Astrocyte of the cerebellum (primary cell): ENCODE measurements around the gene ARGLU1.

Experiments
- DNase-seq: peaks from one replicate; pipeline ENCODE4 v3.0.0-alpha.2; 2011; ENCODE audit warnings: low read depth
- H3K4me3 ChIP-seq: 2 replicates; pipeline ENCODE4 v1.5.1; 2011; ENCODE audit warnings: mild to moderate bottlenecking, low read depth, low read length, moderate library complexity
- in situ Hi-C: cut with HindIII; loops from 2 replicates; pipeline ENCODE4 v1.10.0; 2017; ENCODE audit warnings: low sequenced_read_pairs
- TF ChIP-seq, protein P1 (sequence below): IDR thresholded peaks from 2 replicates; pipeline ENCODE4 v1.5.1; 2012; ENCODE audit warnings: low read length, low read depth, moderate library complexity, mild to moderate bottlenecking; ENCODE audit errors: missing control alignments

Gene ARGLU1

DNA sequence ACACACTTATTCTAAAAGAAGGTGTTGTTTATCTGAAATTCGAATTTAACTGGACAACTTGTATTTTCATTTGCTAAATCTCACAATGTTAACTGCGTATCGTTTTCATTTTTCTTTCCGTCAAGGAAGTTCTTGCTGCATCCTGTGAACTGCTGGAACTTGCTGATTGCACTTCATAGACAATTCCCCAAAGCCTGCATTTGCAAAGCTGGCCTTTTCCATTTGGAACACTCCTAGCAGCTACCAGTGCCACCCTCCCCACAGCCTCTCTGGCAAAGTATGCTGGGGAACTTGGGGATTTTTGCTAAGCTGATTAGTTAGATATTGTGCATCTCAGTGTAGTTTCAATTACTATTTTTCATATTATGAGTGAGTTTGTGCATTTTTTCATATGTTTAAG, 20.4 kb upstream of the ARGLU1 start:
- DNase-seq, result no peak
- TF ChIP-seq, protein P1, sequence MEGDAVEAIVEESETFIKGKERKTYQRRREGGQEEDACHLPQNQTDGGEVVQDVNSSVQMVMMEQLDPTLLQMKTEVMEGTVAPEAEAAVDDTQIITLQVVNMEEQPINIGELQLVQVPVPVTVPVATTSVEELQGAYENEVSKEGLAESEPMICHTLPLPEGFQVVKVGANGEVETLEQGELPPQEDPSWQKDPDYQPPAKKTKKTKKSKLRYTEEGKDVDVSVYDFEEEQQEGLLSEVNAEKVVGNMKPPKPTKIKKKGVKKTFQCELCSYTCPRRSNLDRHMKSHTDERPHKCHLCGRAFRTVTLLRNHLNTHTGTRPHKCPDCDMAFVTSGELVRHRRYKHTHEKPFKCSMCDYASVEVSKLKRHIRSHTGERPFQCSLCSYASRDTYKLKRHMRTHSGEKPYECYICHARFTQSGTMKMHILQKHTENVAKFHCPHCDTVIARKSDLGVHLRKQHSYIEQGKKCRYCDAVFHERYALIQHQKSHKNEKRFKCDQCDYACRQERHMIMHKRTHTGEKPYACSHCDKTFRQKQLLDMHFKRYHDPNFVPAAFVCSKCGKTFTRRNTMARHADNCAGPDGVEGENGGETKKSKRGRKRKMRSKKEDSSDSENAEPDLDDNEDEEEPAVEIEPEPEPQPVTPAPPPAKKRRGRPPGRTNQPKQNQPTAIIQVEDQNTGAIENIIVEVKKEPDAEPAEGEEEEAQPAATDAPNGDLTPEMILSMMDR, result no peak
- in situ Hi-C loops, result no loop called here

DNA sequence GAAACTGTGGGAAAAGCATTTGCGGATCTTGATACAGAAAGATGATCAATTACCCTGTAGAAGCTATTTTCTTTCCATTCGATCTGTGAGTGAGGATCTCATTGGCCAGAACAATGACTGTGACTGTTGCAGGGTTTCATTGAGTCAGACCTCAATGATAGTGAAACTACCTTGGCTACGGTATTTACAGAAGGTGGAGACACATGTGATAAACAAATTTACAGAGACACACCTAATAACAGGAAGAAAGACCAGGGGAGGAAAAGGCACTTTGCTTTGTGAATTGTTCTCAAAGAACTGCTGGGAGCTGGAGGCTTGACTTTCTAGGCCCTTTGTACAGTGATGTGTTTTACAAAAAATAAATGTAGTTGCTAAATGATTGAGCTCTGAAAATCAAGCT, 19.9 kb upstream of the ARGLU1 start:
- no peak for DNase-seq
- TF ChIP-seq, protein P1, result no peak
- in situ Hi-C loops, result no loop called here
- H3K4me3 ChIP-seq, result no peak overlapping the region

More for the DNA sequence above, 20.4 kb upstream of the ARGLU1 start:
- no peak overlapping the region for H3K4me3 ChIP-seq

DNA sequence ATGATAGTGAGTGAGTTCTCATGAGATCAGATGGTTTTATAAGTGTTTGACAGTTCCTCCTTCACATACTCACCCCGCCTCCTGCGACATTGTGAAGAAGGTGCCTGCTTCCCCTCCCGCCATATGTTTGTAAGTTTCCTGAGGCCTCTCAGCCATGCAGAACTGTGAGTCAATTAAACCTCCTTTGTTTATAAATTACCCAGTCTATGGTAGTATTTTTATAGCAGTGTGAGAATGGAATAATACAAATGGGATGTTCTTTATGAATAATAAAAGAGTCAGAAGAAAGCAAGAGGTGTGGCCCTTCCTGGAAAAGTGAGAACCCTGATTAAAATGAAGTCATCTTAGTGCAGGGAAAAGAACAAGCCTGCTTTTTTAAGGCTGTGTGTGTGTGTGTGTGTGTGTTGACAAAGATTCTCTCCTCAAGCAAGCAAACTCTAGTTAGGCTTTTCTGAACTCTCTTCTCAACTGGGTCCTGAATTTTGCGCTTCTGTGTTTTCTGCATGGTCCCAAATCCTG, 18.8 kb upstream of the ARGLU1 start:
- DNase-seq, result no peak
- H3K4me3 ChIP-seq, result no peak overlapping the region
- in situ Hi-C loops, result no loop called here
- TF ChIP-seq, protein P1, result no peak

DNA sequence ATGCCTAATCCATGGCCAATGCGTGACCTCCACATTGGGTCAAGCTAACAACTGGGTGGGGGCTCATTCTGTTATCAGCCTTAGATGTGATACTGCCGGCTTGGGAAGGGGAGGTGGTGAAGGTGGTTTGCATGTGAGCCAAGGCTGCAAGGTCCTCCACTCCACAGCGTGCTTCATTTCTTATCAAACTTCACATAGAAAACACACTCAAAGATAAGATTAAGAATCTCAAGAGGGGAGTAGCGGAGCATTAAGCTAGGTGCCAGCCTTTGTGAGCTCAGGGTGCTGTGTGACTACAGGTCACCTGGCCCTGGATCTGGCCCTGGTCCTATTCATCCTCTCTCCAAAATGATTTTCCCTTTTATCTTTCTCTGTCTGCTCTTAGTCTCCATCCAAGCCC, 13.3 kb upstream of the ARGLU1 start:
- DNase-seq, result no peak
- TF ChIP-seq, protein P1, result no peak
- in situ Hi-C loops, result loop anchor here (5.0 kb wide), 1 partner anchor 361 kb away; no protein-coding TSS in a partner anchor

DNA sequence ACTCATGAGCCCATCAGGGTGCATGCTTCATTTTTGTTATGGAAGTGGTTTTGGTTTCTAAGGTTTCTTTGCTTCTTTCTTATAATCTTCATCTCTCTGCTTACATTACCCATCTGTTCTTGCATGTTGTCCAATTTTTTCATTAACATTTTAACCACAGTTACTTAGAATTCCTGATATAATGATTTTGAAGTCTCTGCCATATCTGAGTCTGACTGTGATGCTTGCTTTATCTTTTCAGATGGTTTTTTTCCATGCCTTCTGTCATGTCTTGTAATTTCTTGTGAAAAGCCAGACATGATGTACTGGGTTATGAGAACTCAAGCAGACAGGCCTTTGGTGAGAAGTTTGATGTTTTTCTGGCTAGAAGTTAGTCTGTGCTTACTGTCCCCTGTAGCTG, 8.0 kb upstream of the ARGLU1 start:
- in situ Hi-C loops, result no loop called here
- TF ChIP-seq, protein P1, result no peak
- DNase-seq, result no peak
- no peak overlapping the region for H3K4me3 ChIP-seq

More for the DNA sequence above, 13.3 kb upstream of the ARGLU1 start:
- H3K4me3 ChIP-seq, result no peak overlapping the region

DNA sequence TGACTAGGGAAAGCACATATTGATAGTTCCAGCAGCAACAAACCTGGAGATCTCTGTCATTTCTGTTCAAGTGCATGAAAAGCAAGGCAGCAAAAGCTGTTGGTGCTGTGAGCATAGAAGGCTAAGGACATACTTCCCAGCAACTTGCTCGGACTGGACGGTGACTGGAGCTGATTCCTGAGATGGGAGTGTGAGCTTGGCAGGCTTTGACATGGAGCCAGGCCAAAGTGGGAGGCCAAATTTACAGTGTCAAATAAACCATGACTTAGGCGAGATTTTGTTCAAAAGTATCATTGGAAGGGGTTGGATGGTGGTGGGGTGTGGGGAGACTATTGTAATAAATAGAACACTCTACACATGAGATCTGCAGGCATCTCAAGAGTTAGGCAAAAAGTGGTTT, 5.9 kb upstream of the ARGLU1 start:
- TF ChIP-seq, protein P1, result no peak
- no peak for DNase-seq
- H3K4me3 ChIP-seq, result no peak overlapping the region
- in situ Hi-C loops, result no loop called here
